ENCODE data around the gene TTLL11. TPM values are rescaled to one million over a fixed set of nuclear protein-coding genes. Genes with fewer than 3 reads are reported as not detected.

TTLL11 gene
- total RNA-seq, 1 experiment from 2014 or later: 1.5 TPM

DNA sequence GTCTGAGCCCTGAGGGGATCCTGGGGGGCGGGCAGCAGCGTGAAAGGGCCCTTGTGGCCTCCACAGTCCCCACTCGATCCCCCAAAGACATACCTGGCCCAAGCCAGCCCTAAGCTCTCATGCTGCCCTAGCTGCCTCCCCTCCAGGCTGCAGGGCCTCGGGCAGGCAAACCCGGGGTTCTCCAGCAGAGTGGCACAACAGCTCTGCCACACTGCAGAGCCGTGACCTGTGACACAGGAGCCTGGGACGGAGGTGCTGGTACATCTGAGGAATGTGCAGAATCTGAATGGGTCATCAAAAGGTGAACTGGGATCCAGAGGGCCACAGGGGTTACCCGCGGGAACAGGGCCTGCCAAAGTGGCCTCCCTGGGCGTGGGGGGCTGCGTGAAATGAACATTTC lies 278.5 kb downstream of the TTLL11 start:
- H3K27ac ChIP-seq (ENCODE audit: insufficient read length, low read depth, low read length): no peak overlapping the region
- Mint-ChIP-seq H3K4me3 (no peak overlapping the region; a peak in 1 of 5 replicates), H3K36me3 (ENCODE audit: insufficient read depth in 1 of 3, low read depth in 3 of 3) (no peaks in the 10 kb centered on the region), H3K27ac (peak overlapping the region in 1 of 3 experiments; percentile 74; a peak in 1 of 7 replicates), H3K27me3 (ENCODE audit: low read depth) (peaks cover 10% of the 10 kb centered on the region), H3K4me1 (peaks cover 53 to 62% of the 10 kb centered on the region in 2 experiments), H3K9me3 (peaks cover 0 to 4% of the 10 kb centered on the region in 2 experiments; a peak in 1 of 5 replicates)
- H2BK20ac ChIP-seq (ENCODE audit: low read depth, low read length, poor library complexity, severe bottlenecking): no peak overlapping the region
- H2BK120ac ChIP-seq (ENCODE audit: low read depth, low read length, poor library complexity, severe bottlenecking): no peak overlapping the region
- no peaks in the 10 kb centered on the region for H3K27me3 ChIP-seq (ENCODE audit: insufficient read depth, low read length)
- H3K79me2 ChIP-seq (ENCODE audit: insufficient read depth, low read length): no peaks in the 10 kb centered on the region
- H4K20me1 ChIP-seq (ENCODE audit: control insufficient read depth, insufficient read depth, insufficient read length): no peaks in the 10 kb centered on the region
- H2BK12ac ChIP-seq (ENCODE audit: insufficient read length, low read depth, low read length): no peak overlapping the region
- H3K4ac ChIP-seq (ENCODE audit: low read depth, low read length): no peak overlapping the region
- peaks cover 4% of the 10 kb centered on the region; the same call in 1 of the 2 replicates for H3K4me1 ChIP-seq (ENCODE audit: insufficient read depth, low read length)
- no peak overlapping the region for H3K4me2 ChIP-seq (ENCODE audit: insufficient read depth, insufficient read length, low read length)
- no peak overlapping the region for H3K9ac ChIP-seq (ENCODE audit: extremely low read depth, insufficient read length, low read length)
- H3K23me2 ChIP-seq (ENCODE audit: insufficient read length, low read depth, low read length, poor library complexity, severe bottlenecking): no peaks in the 10 kb centered on the region
- no peak overlapping the region for H2BK5ac ChIP-seq (ENCODE audit: insufficient read length, low read length)
- DNase-seq: no peak
- H2AK5ac ChIP-seq (ENCODE audit: insufficient read length, low read length): no peak overlapping the region
- TF ChIP-seq, protein P1, sequence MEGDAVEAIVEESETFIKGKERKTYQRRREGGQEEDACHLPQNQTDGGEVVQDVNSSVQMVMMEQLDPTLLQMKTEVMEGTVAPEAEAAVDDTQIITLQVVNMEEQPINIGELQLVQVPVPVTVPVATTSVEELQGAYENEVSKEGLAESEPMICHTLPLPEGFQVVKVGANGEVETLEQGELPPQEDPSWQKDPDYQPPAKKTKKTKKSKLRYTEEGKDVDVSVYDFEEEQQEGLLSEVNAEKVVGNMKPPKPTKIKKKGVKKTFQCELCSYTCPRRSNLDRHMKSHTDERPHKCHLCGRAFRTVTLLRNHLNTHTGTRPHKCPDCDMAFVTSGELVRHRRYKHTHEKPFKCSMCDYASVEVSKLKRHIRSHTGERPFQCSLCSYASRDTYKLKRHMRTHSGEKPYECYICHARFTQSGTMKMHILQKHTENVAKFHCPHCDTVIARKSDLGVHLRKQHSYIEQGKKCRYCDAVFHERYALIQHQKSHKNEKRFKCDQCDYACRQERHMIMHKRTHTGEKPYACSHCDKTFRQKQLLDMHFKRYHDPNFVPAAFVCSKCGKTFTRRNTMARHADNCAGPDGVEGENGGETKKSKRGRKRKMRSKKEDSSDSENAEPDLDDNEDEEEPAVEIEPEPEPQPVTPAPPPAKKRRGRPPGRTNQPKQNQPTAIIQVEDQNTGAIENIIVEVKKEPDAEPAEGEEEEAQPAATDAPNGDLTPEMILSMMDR (conservative IDR thresholded peaks at IDR 0.05): no peak
- H4K8ac ChIP-seq (replicated peaks; ENCODE audit: insufficient read length, low read depth, low read length): no peak overlapping the region
- no peak overlapping the region for H3K23ac ChIP-seq (ENCODE audit: insufficient read length, low read depth, low read length)
- no peak overlapping the region for H4K5ac ChIP-seq (ENCODE audit: insufficient read length, low read depth, low read length)
- no peak overlapping the region for H4K91ac ChIP-seq (ENCODE audit: insufficient read length, low read depth, low read length)
- no peak overlapping the region for H3T11ph ChIP-seq (ENCODE audit: low read length)
- H3K9me3 ChIP-seq (ENCODE audit: control insufficient read depth, low read depth, low read length): no peaks in the 10 kb centered on the region
- no peak overlapping the region; the same call in 1 of the 2 replicates for H3K14ac ChIP-seq (ENCODE audit: insufficient read depth, low read length)
- WGBS (ENCODE audit: extremely low coverage, insufficient read length, low lambda C conversion rate): no CpG with 5 or more reads among the region's 11 CpGs
- no peaks in the 10 kb centered on the region for H3K79me1 ChIP-seq (ENCODE audit: insufficient read depth, low read depth, low read length, poor library complexity, severe bottlenecking)
- H2AFZ ChIP-seq (ENCODE audit: low read length): no peak overlapping the region
- no peak overlapping the region for H2BK15ac ChIP-seq (ENCODE audit: low read depth, low read length)
- H3K56ac ChIP-seq (ENCODE audit: insufficient read length, low read depth, low read length): no peak overlapping the region
- H3K18ac ChIP-seq (ENCODE audit: insufficient read length, low read depth, low read length): no peak overlapping the region

All from H9 (cell line).